ENCODE data around the gene ADAM19. TPM values are rescaled to one million over a fixed set of nuclear protein-coding genes. Genes with fewer than 3 reads are reported as not detected.
A peak's percentile ranks its signal among the peaks of the same experiment; 100 is the strongest.

ADAM19 gene
- total RNA-seq, 1 donor from 2014 or later: 4.9 TPM

DNA sequence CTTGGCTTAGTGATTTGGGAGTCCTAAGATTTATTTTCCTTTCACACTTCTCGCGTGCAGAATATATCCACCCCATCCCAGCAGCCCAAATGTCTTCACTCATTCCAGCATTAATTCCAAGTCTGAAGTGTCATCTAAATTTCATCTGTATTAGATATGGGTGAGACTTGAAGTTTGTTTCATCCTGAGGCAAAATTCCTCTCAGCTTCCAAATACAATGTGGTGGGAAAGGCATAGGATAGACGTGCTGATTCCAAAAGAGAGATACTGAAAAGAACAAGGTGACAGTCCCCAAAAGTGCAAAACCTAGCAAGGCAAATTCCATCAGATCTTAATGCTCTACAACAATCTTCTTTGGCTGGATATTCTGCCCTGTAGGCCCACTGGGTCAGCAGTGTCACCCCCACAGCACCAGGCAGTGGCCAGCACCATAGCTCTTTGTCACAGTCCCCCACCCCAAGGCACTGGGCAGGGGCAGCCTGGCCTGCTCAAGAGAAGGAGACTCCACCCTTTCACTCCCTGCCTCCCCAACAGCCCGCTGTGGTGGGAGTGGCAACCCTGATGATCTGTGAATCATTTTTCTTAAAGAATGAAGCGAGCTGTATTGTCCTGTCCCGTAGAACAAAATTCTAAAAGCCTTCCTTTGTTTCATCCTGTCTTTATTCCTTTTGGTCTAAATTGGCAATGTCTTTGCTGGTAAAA, 2.7 kb upstream of the ADAM19 start:
- intact Hi-C loops (cut with DNase I): loop anchor here (5.0 kb wide), 1 partner anchor 66 kb away; no protein-coding TSS in a partner anchor
- Histone ChIP-seq H3K36me3 (no peaks in the 10 kb centered on the region), H3K4me3 (no peak overlapping the region), H3K27me3 (no peaks in the 10 kb centered on the region), H3K4me1 (peaks cover 15% of the 10 kb centered on the region), H3K9me3 (no peaks in the 10 kb centered on the region), H3K27ac (no peak overlapping the region)
- no peak for TF ChIP-seq POLR2A (IDR thresholded peaks at IDR 0.05)
- TF ChIP-seq, protein P1, sequence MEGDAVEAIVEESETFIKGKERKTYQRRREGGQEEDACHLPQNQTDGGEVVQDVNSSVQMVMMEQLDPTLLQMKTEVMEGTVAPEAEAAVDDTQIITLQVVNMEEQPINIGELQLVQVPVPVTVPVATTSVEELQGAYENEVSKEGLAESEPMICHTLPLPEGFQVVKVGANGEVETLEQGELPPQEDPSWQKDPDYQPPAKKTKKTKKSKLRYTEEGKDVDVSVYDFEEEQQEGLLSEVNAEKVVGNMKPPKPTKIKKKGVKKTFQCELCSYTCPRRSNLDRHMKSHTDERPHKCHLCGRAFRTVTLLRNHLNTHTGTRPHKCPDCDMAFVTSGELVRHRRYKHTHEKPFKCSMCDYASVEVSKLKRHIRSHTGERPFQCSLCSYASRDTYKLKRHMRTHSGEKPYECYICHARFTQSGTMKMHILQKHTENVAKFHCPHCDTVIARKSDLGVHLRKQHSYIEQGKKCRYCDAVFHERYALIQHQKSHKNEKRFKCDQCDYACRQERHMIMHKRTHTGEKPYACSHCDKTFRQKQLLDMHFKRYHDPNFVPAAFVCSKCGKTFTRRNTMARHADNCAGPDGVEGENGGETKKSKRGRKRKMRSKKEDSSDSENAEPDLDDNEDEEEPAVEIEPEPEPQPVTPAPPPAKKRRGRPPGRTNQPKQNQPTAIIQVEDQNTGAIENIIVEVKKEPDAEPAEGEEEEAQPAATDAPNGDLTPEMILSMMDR (IDR thresholded peaks at IDR 0.05): no peak
- no peak for TF ChIP-seq POLR2AphosphoS5 (IDR thresholded peaks at IDR 0.05; ENCODE audit: insufficient read depth in 1 of 2, low read depth in 1 of 2)
- DNase-seq (ENCODE audit: extremely low spot score in 2 of 2): no peak

- H3K4me3 ChIP-seq: no peak overlapping the region
- intact Hi-C loops (cut with DNase I): loop anchor here (5.0 kb wide), 1 partner anchor 64 kb away; no protein-coding TSS in a partner anchor
- no peak for TF ChIP-seq POLR2AphosphoS5 (IDR thresholded peaks at IDR 0.05; ENCODE audit: insufficient read depth in 1 of 2, low read depth in 1 of 2)
- no peak for TF ChIP-seq POLR2A (IDR thresholded peaks at IDR 0.05)
- TF ChIP-seq, protein P1 (IDR thresholded peaks at IDR 0.05): no peak
- no peaks in the 10 kb centered on the region for H3K27me3 ChIP-seq
- peaks cover 15% of the 10 kb centered on the region for H3K4me1 ChIP-seq
- no peak for DNase-seq (ENCODE audit: extremely low spot score in 2 of 2)
- no peaks in the 10 kb centered on the region for H3K9me3 ChIP-seq
- no peak overlapping the region for H3K27ac ChIP-seq
- H3K36me3 ChIP-seq: no peaks in the 10 kb centered on the region
Measured at GRCh38 chr5:157576678-157577077, 1.1 kb upstream of the ADAM19 start.

- DNase-seq (ENCODE audit: extremely low spot score in 2 of 2): no peak
- H3K27ac ChIP-seq: peak overlapping the region; percentile 87
- H3K36me3 ChIP-seq: no peaks in the 10 kb centered on the region
- no peaks in the 10 kb centered on the region for H3K9me3 ChIP-seq
- H3K4me1 ChIP-seq: peaks cover 20% of the 10 kb centered on the region
- intact Hi-C loops (cut with DNase I): loop anchor here (5.0 kb wide), 1 partner anchor 62 kb away; no protein-coding TSS in a partner anchor
- H3K27me3 ChIP-seq: no peaks in the 10 kb centered on the region
- TF ChIP-seq, protein P1 (IDR thresholded peaks at IDR 0.05): no peak
- TF ChIP-seq POLR2AphosphoS5 (IDR thresholded peaks at IDR 0.05; ENCODE audit: insufficient read depth in 1 of 2, low read depth in 1 of 2) (peak in 1 of 2 donors; percentile 47), POLR2A (IDR thresholded peaks at IDR 0.05) (no peak)
- peak overlapping the region; percentile 69 to 93 for H3K4me3 ChIP-seq
Measured at GRCh38 chr5:157574456-157575380, 857 bp downstream of the ADAM19 start.

DNA sequence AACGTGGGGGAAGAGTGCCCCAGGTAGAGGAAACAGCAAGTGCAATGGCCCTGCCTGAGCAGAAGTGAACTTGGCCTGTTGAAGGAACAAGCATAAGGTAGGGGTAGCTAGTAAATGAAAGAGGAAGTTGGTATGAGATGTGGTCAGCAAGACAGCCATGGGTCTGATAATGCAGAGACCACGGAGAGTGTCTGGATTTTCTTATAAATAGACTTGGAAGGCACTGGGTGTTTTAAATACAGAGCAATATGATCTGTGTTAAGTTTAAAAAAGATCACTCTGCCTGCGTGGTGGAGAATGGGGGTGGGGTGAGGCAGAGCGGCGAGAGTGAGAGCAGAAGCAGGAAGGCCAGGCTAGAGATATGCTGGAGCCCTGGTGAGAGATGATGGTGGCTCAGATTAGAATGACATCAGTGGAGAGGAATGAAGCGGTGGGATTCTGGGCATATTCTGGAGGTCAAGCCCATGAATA, 4.2 kb downstream of the ADAM19 start:
- H3K9me3 ChIP-seq: no peaks in the 10 kb centered on the region
- H3K4me3 ChIP-seq: no peak overlapping the region
- H3K27ac ChIP-seq: no peak overlapping the region
- H3K27me3 ChIP-seq: no peaks in the 10 kb centered on the region
- H3K36me3 ChIP-seq: no peaks in the 10 kb centered on the region
- intact Hi-C loops (cut with DNase I): no loop called here
- DNase-seq (ENCODE audit: extremely low spot score in 2 of 2): no peak
- no peak for TF ChIP-seq POLR2A (IDR thresholded peaks at IDR 0.05)
- no peak for TF ChIP-seq POLR2AphosphoS5 (IDR thresholded peaks at IDR 0.05; ENCODE audit: insufficient read depth in 1 of 2, low read depth in 1 of 2)
- TF ChIP-seq, protein P1 (IDR thresholded peaks at IDR 0.05): no peak
- H3K4me1 ChIP-seq: peaks cover 20% of the 10 kb centered on the region
